Measurements from ENCODE around the gene WDR1. TPM values are rescaled to one million over a fixed set of nuclear protein-coding genes. Genes with fewer than 3 reads are reported as not detected.
A peak's percentile ranks its signal among the peaks of the same experiment; 100 is the strongest.

WDR1 gene
- total RNA-seq, 6 donors from 2014 or later: 135 to 307 (median 183) TPM

- WGBS, 2 donors: 94% methylated on average over 15 of the region's 15 CpGs
- Histone ChIP-seq H3K4me3 (no peak overlapping the region), H3K9me3 (no peaks in the 10 kb centered on the region), H3K27ac (no peak overlapping the region), H3K36me3 (peaks cover 0 to 55% (median 10%) of the 10 kb centered on the region in 4 donors), H3K27me3 (no peaks in the 10 kb centered on the region), H3K4me1 (peaks cover 0 to 11% (median 8%) of the 10 kb centered on the region in 4 donors)
- DNase-seq: no peak
- no peak for ATAC-seq (ENCODE audit: low FRiP score in 2 of 2)
- no peak for TF ChIP-seq CTCF (IDR thresholded peaks at IDR 0.05)
Measured at GRCh38 chr4:10066670-10067651, 49.6 kb downstream of the WDR1 start.

GRCh38 chr4:10066206-10066605 is 50.4 kb downstream of the WDR1 start:
- no peak for TF ChIP-seq POLR2A (IDR thresholded peaks at IDR 0.05)
- TF ChIP-seq CTCF (IDR thresholded peaks at IDR 0.05): no peak
- TF ChIP-seq EP300 (IDR thresholded peaks at IDR 0.05): no peak
- no peak for TF ChIP-seq POLR2AphosphoS5 (IDR thresholded peaks at IDR 0.05)
- no peaks in the 10 kb centered on the region for H3K9me3 ChIP-seq
- no peak for DNase-seq
- H3K27me3 ChIP-seq: no peaks in the 10 kb centered on the region
- no peak for ATAC-seq (ENCODE audit: low FRiP score in 2 of 2)
- WGBS, 2 donors: 46 to 97% methylated on average over 2 of the region's 2 CpGs
- peaks cover 0 to 11% (median 8%) of the 10 kb centered on the region in 4 donors for H3K4me1 ChIP-seq
- H3K4me3 ChIP-seq: no peak overlapping the region
- H3K36me3 ChIP-seq: peaks cover 0 to 53% (median 10%) of the 10 kb centered on the region in 4 donors
- H3K27ac ChIP-seq: no peak overlapping the region

- H3K27ac ChIP-seq: peak overlapping the region in 2 of 4 donors; percentile 47 to 59
- ATAC-seq (ENCODE audit: low FRiP score in 2 of 2) (peak; percentile 86 to 90), DNase-seq (peak in 1 of 2 donors; percentile 60)
- H3K4me3 ChIP-seq: no peak overlapping the region
- no peaks in the 10 kb centered on the region for H3K9me3 ChIP-seq
- H3K36me3 ChIP-seq: peaks cover 0 to 38% (median 4%) of the 10 kb centered on the region in 4 donors
- peaks cover 0 to 11% (median 8%) of the 10 kb centered on the region in 4 donors for H3K4me1 ChIP-seq
- 41 to 64% methylated on average over 9 of the region's 9 CpGs for WGBS, 2 donors
- H3K27me3 ChIP-seq: no peaks in the 10 kb centered on the region
- TF ChIP-seq EP300 (IDR thresholded peaks at IDR 0.05) (no peak), CTCF (IDR thresholded peaks at IDR 0.05) (peak; percentile 42 to 72 (median 60)), POLR2A (IDR thresholded peaks at IDR 0.05) (no peak)
Measured at GRCh38 chr4:10063544-10064300, 52.9 kb downstream of the WDR1 start.

GRCh38 chr4:10061650-10062415 is 54.8 kb downstream of the WDR1 start:
- WGBS, 2 donors: 95 to 97% methylated on average over 3 of the region's 3 CpGs
- no peaks in the 10 kb centered on the region for H3K9me3 ChIP-seq
- no peak for ATAC-seq (ENCODE audit: low FRiP score in 2 of 2)
- H3K27ac ChIP-seq: no peak overlapping the region
- H3K36me3 ChIP-seq: peaks cover 0 to 24% (median 0%) of the 10 kb centered on the region in 4 donors
- DNase-seq: no peak
- TF ChIP-seq CTCF (IDR thresholded peaks at IDR 0.05) (no peak), POLR2A (IDR thresholded peaks at IDR 0.05) (no peak), POLR2AphosphoS5 (IDR thresholded peaks at IDR 0.05) (no peak), EP300 (IDR thresholded peaks at IDR 0.05) (no peak)
- no peaks in the 10 kb centered on the region for H3K27me3 ChIP-seq
- peaks cover 0 to 11% (median 8%) of the 10 kb centered on the region in 4 donors for H3K4me1 ChIP-seq
- H3K4me3 ChIP-seq: no peak overlapping the region

All from upper lobe of left lung (tissue), 6 donors.